HepG2 (cell line): ENCODE data around the gene C1orf116. TPM values are rescaled to one million over a fixed set of nuclear protein-coding genes. Genes with fewer than 3 reads are reported as not detected.

Source experiments
- ATAC-seq: fragments of 200-7000 bp; cut with Tn5 transposase; 3 replicates; pipeline ENCODE4 v1.9.1; 2020; ENCODE audit warnings: mild to moderate bottlenecking, moderate library complexity
- BruUV-seq: library from RNA; stranded (reverse); fragments of 400-500 nt; replicated peaks from 2 replicates; lab custom pipeline; 2021; lab: Mats Ljungman, UMichigan
- CTCF ChIA-PET: fragments of 300-600 bp; formaldehyde crosslinking; extraction: SDS; loops from one replicate; lab custom pipeline; 2021; ENCODE audit warnings: low total read pairs, inconsistent platforms, low intra/inter-chr PET ratio; lab: Yijun Ruan, JAX
- POLR2A ChIA-PET: fragments of 350-600 bp; sonication (Branson Sonifier 250); formaldehyde crosslinking; loops from one replicate; lab custom pipeline; 2020; ENCODE audit warnings: antibody characterized with exemption, inconsistent platforms; lab: Yijun Ruan, JAX
- DNase-seq: peaks from one replicate; pipeline ENCODE4 v3.0.0-alpha.2; 2015; ENCODE audit warnings: low spot score
- FAIRE-seq: peaks from 3 replicates; lab custom pipeline; 2011; peaks lifted over from hg19 to GRCh38; lab: Jason Lieb, UNC
- H2AFZ ChIP-seq: one replicate; pipeline ENCODE4 v1.6.1; 2011; ENCODE audit warnings: low read length, inconsistent platforms
- H3K27ac ChIP-seq: fragments of 300-600 bp; 3 replicates; pipeline ENCODE4 v1.8.0; 2011; ENCODE audit warnings: mixed run types, mild to moderate bottlenecking, mixed read lengths, low read length, inconsistent platforms; ENCODE audit not compliant: insufficient read depth; ENCODE audit errors: extremely low read length
- H3K27me3 ChIP-seq, 2 experiments: fragments of 200-600 bp in 1 of 2; 2 replicates in 1 of 2; 3 replicates in 1 of 2; pipeline versions ENCODE4 v1.6.0 to v1.8.0; 2011; ENCODE audit warnings: low read length in 2 of 2, mild to moderate bottlenecking in 2 of 2, moderate library complexity in 2 of 2, inconsistent platforms in 1 of 2; ENCODE audit not compliant: insufficient read depth in 2 of 2, control insufficient read depth in 1 of 2
- H3K36me3 ChIP-seq, 2 experiments: fragments of 200-600 bp in 1 of 2; replicated peaks in 1 of 2; 2 replicates in 1 of 2; 3 replicates in 1 of 2; pipeline versions ENCODE4 v1.5.1 to v1.8.0; 2011; ENCODE audit warnings: low read length in 2 of 2, inconsistent platforms in 1 of 2; ENCODE audit not compliant: insufficient read depth in 2 of 2, control insufficient read depth in 1 of 2
- H3K4me1 ChIP-seq: 2 replicates; pipeline ENCODE4 v1.5.1; 2012; ENCODE audit warnings: low read length, inconsistent platforms; ENCODE audit not compliant: insufficient read depth
- H3K4me2 ChIP-seq: 2 replicates; pipeline ENCODE4 v1.6.0; 2011; ENCODE audit warnings: low read depth, low read length, inconsistent platforms
- H3K4me3 ChIP-seq, 3 experiments: fragments of 200-600 bp in 1 of 3; sonication (generic), shearing (Covaris generic) in 1 of 3; replicated peaks in 1 of 3; 2 replicates each; pipeline ENCODE4 v1.5.1; 2011 to 2016; ENCODE audit warnings: low read length in 3 of 3, inconsistent platforms in 2 of 3, low read depth in 2 of 3, mild to moderate bottlenecking in 2 of 3, control low read depth in 1 of 3, mixed read lengths in 1 of 3; ENCODE audit not compliant: insufficient read depth in 1 of 3
- H3K79me2 ChIP-seq: one replicate; pipeline ENCODE4 v1.6.1; 2011; ENCODE audit warnings: low read length, inconsistent platforms; ENCODE audit not compliant: insufficient read depth
- H3K9ac ChIP-seq: 2 replicates; pipeline ENCODE4 v1.6.0; 2011; ENCODE audit warnings: mild to moderate bottlenecking, low read depth, low read length, inconsistent platforms; ENCODE audit not compliant: insufficient read depth
- H3K9me3 ChIP-seq: 2 replicates; pipeline ENCODE4 v1.5.1; 2012; ENCODE audit warnings: mild to moderate bottlenecking, low read length
- H4K20me1 ChIP-seq: 2 replicates; pipeline ENCODE4 v1.6.0; 2011; ENCODE audit warnings: inconsistent platforms, mild to moderate bottlenecking, low read length, moderate library complexity; ENCODE audit not compliant: insufficient read depth
- ATF7 ChIP-seq, 2 experiments: fragments of 450-650 bp in 1 of 2; sonication (generic) in 1 of 2; formaldehyde crosslinking in 1 of 2; IDR thresholded peaks; 2 replicates each; pipeline versions ENCODE4 v1.4.0 to v1.6.1; 2016 to 2020; ENCODE audit warnings: antibody characterized with exemption in 1 of 2, mild to moderate bottlenecking in 1 of 2, missing genetic modification reagents in 1 of 2
- CEBPG ChIP-seq: IDR thresholded peaks from 2 replicates; pipeline ENCODE4 v1.6.1; 2016
- EP300 ChIP-seq, 3 experiments: sonication (generic) in 1 of 3; formaldehyde crosslinking in 1 of 3; IDR thresholded peaks; 2 replicates each; pipeline versions ENCODE4 v1.5.1 to v1.6.1; 2011 to 2020; ENCODE audit warnings: low read depth in 2 of 3, low read length in 2 of 3, borderline replicate concordance in 1 of 3, improper control_type of control experiment in 1 of 3, mild to moderate bottlenecking in 1 of 3, missing genetic modification reagents in 1 of 3, moderate library complexity in 1 of 3
- HMGXB3 ChIP-seq: sonication (generic); formaldehyde crosslinking; IDR thresholded peaks from 2 replicates; pipeline ENCODE4 v1.4.0; 2020; ENCODE audit warnings: missing genetic modification reagents, borderline replicate concordance
- HNF1A ChIP-seq, 2 experiments: sonication (generic) in 1 of 2; formaldehyde crosslinking in 1 of 2; IDR thresholded peaks; 2 replicates each; pipeline versions ENCODE4 v1.4.0 to v1.6.1; 2016 to 2020; ENCODE audit warnings: borderline replicate concordance in 1 of 2, low read depth in 1 of 2, mild to moderate bottlenecking in 1 of 2, missing genetic modification reagents in 1 of 2
- HNF4A ChIP-seq: sonication (generic); formaldehyde crosslinking; IDR thresholded peaks from 2 replicates; pipeline ENCODE4 v1.4.0; 2020; ENCODE audit warnings: missing genetic modification reagents
- NR2C2 ChIP-seq: sonication (generic); formaldehyde crosslinking; IDR thresholded peaks from 2 replicates; pipeline ENCODE4 v1.4.0; 2020; ENCODE audit warnings: missing genetic modification reagents, mild to moderate bottlenecking, moderate library complexity, borderline replicate concordance
- NR2F6 ChIP-seq, 2 experiments: IDR thresholded peaks; 2 replicates each; pipeline ENCODE4 v1.6.1; 2016; ENCODE audit warnings: antibody characterized with exemption in 1 of 2, mild to moderate bottlenecking in 1 of 2
- RBFOX2 ChIP-seq: fragments of 200-400 bp; formaldehyde crosslinking; IDR thresholded peaks from 2 replicates; pipeline ENCODE4 v1.6.1; 2017; ENCODE audit warnings: low read depth, mild to moderate bottlenecking, low read length
- RXRB ChIP-seq: IDR thresholded peaks from 2 replicates; pipeline ENCODE4 v1.6.1; 2016; ENCODE audit warnings: borderline replicate concordance, missing genetic modification reagents, missing compliant biosample characterization
- TARDBP ChIP-seq: sonication (generic); formaldehyde crosslinking; IDR thresholded peaks from 2 replicates; pipeline ENCODE4 v1.8.0; 2022; ENCODE audit warnings: mild to moderate bottlenecking, missing genetic modification reagents
- TBX2 ChIP-seq: sonication (generic); formaldehyde crosslinking; IDR thresholded peaks from 2 replicates; pipeline ENCODE4 v1.5.0; 2020; ENCODE audit warnings: missing genetic modification reagents, mild to moderate bottlenecking, borderline replicate concordance
- THAP11 ChIP-seq: IDR thresholded peaks from 2 replicates; pipeline ENCODE4 v1.6.1; 2016; ENCODE audit warnings: missing biosample characterization, missing genetic modification reagents
- ZNF256 ChIP-seq: sonication (generic); formaldehyde crosslinking; conservative IDR thresholded peaks from 2 replicates; pipeline ENCODE4 v1.4.0; 2020; ENCODE audit warnings: missing genetic modification reagents
- WGBS: methylation state at CpG from one replicate; pipeline ENCODE4 v1.1.6; 2017; ENCODE audit warnings: low lambda C conversion rate; 5-methylcytosine and 5-hydroxymethylcytosine counted together
- in situ Hi-C: cut with HindIII; loops from 2 replicates; pipeline ENCODE4 v1.10.0; 2017; ENCODE audit warnings: low pct_unique_long_range_greater_than_20kb; ENCODE audit not compliant: extremely low pct_ligation_motif_present
- intact Hi-C: fragments of 100-400 bp; cut with micrococcal nuclease; formaldehyde crosslinking; loops from one replicate; pipeline ENCODE4 v1.10.0; 2022; ENCODE audit not compliant: unreplicated experiment
- polyA plus RNA-seq, 8 experiments: library from polyadenylated mRNA; depleted of rRNA in 3 of 8; stranded (reverse) in 7 of 8; unstranded in 1 of 8; fragments of >200 nt; fragmentation: Illumina TruSeq in 4 of 8; extraction: Trizol in 4 of 8; gene quantifications; 2 replicates each; pipeline versions ENCODE4 v1.2.1 to v1.2.3, GENCODE V29; 2011 to 2016; ENCODE audit warnings: low read depth in 4 of 8, missing spikeins in 1 of 8, mixed read lengths in 1 of 8; ENCODE audit not compliant: insufficient read depth in 1 of 8
- total RNA-seq, 5 experiments: library from RNA; depleted of rRNA; stranded (reverse); fragments of >200 nt; fragmentation: Illumina TruSeq; extraction: Trizol; gene quantifications; 2 replicates each; pipeline ENCODE4 v1.2.3, GENCODE V29; 2016; ENCODE audit warnings: low read depth in 1 of 5

C1orf116 gene
- total and polyA plus RNA-seq, 2 of the 13 experiments (the other 11 are each of a cell fraction or from before 2014, with no cell fraction given): 0.51 to 0.95 TPM

- 1% methylated on average over 5 of the region's 5 CpGs for WGBS
- Histone ChIP-seq H3K9me3 (no peaks in the 10 kb centered on the region), H2AFZ (no peak overlapping the region), H3K27ac (no peak overlapping the region), H3K79me2 (no peaks in the 10 kb centered on the region), H3K36me3 (no peaks in the 10 kb centered on the region), H3K9ac (no peak overlapping the region), H4K20me1 (no peaks in the 10 kb centered on the region), H3K27me3 (no peaks in the 10 kb centered on the region), H3K4me1 (peaks cover 88% of the 10 kb centered on the region), H3K4me3 (peak overlapping the region in 2 of 3 experiments; percentile 29 to 54; a peak in 3 of 6 replicates), H3K4me2 (peak overlapping the region; percentile 85)
- ATAC-seq: peak; percentile 31
- CTCF ChIA-PET: no interaction called here
- no TSS peak for BruUV-seq
- POLR2A ChIA-PET: interaction anchor here (0.7 to 3.1 kb wide), 3 partner anchors 9 to 59 kb away, joined by 3 to 25 read pairs (median 22); partner anchors contain the start of gene PFKFB2
- peak; percentile 71 for FAIRE-seq
- in situ Hi-C loops (no loop called here), intact Hi-C loops (no loop called here)
- no peak for DNase-seq
- TF ChIP-seq HNF1A (IDR thresholded peaks at IDR 0.05; ENCODE audit: low read depth) (peak; percentile 11; the same call in 1 of the 2 replicates), HNF1A (CRISPR knock-in tag; IDR thresholded peaks at IDR 0.05; ENCODE audit: borderline replicate concordance) (peak; percentile 43; the same call in 1 of the 2 replicates), ATF7 (IDR thresholded peaks at IDR 0.05) (no peak), ATF7 (CRISPR knock-in tag; IDR thresholded peaks at IDR 0.05) (no peak), NR2F6 (IDR thresholded peaks at IDR 0.05) (peak; percentile 79), NR2F6 (CRISPR knock-in tag; IDR thresholded peaks at IDR 0.05) (peak; percentile 38; the same call in 1 of the 2 replicates), CEBPG (CRISPR knock-in tag) (0 out of 2 replicates have a peak, but pooled peaks have one; percentile 9), RBFOX2 (0 out of 2 replicates have a peak, but pooled peaks have one; percentile 7), TBX2 (0 out of 2 replicates have a peak, but pooled peaks have one; percentile 24), HNF4A (peak; percentile 48; the same call in 1 of the 2 replicates), THAP11 (CRISPR knock-in tag) (no peak), TARDBP (0 out of 2 replicates have a peak, but pooled peaks have one; percentile 28), RXRB (CRISPR knock-in tag) (0 out of 2 replicates have a peak, but pooled peaks have one; percentile 30), NR2C2 (CRISPR knock-in tag) (peak; percentile 41; the same call in 1 of the 2 replicates), ZNF256 (CRISPR knock-in tag) (no peak), HMGXB3 (0 out of 2 replicates have a peak, but pooled peaks have one; percentile 17), EP300 (IDR thresholded peaks at IDR 0.05; ENCODE audit: low read depth in 2 of 2, low read length in 2 of 2) (peak in 1 of 2 experiments; percentile 65; a peak in 1 of 4 replicates), EP300 (CRISPR knock-in tag; IDR thresholded peaks at IDR 0.05; ENCODE audit: borderline replicate concordance) (no peak)
Measured at GRCh38 chr1:207030522-207031009, 2.0 kb downstream of the C1orf116 start.
